Activated gamma-delta T cell treated with anti-CD3 and anti-CD28 coated beads, Interleukin-2, amount 50 U/mL, for 16 hours (primary cell): ENCODE results near the gene PRR30.
"Not testable (repeated sequence)": the region's sequence is repeated elsewhere in the genome, so short reads cannot be mapped to it uniquely, and the experiment has no call there.

Experiments used
- DNase-seq: peaks from one replicate; pipeline ENCODE4 v3.0.0-alpha.2; 2020; ENCODE audit warnings: low read depth

The PRR30 gene

GRCh38 chr2:27139310-27139709, at the start of gene PRR30:
Gene PRR30, minus strand, starts transcription at chr2:27139410. Its CDS starts 1,081 bp downstream, at chr2:27138329.
- DNase-seq, result no peak

- DNase-seq, result no peak
These were observed 47.6 kb upstream of the PRR30 start for GRCh38 chr2:27186613-27187345.

- DNase-seq, result no peak
These were observed 46.3 kb upstream of the PRR30 start for GRCh38 chr2:27185331-27186026.

GRCh38 chr2:27184115-27184514, 44.9 kb upstream of the PRR30 start:
- no peak for DNase-seq

- no peak for DNase-seq
These were observed 43.1 kb upstream of the PRR30 start for GRCh38 chr2:27182346-27182745.

GRCh38 chr2:27179344-27180000, 40.3 kb upstream of the PRR30 start:
- no peak for DNase-seq

GRCh38 chr2:27178469-27178868, 39.3 kb upstream of the PRR30 start:
- no peak for DNase-seq

- no peak for DNase-seq
These were observed 38.5 kb upstream of the PRR30 start for GRCh38 chr2:27177441-27178351.

GRCh38 chr2:27175781-27176180, 36.6 kb upstream of the PRR30 start:
- DNase-seq, result not testable (repeated sequence)

- DNase-seq, result no peak
These were observed 36.1 kb upstream of the PRR30 start for GRCh38 chr2:27175330-27175729.

GRCh38 chr2:27174638-27175037, 35.4 kb upstream of the PRR30 start:
- DNase-seq, result no peak

GRCh38 chr2:27171351-27171848, 32.2 kb upstream of the PRR30 start:
- DNase-seq, result no peak

GRCh38 chr2:27170581-27171337, 31.5 kb upstream of the PRR30 start:
- DNase-seq, result no peak

- DNase-seq, result no peak
These were observed 26.0 kb upstream of the PRR30 start for GRCh38 chr2:27164960-27165763.

- no peak for DNase-seq
These were observed 23.2 kb upstream of the PRR30 start for GRCh38 chr2:27162151-27163121.

GRCh38 chr2:27160191-27160590, 21.0 kb upstream of the PRR30 start:
- DNase-seq, result no peak

- DNase-seq, result no peak
These were observed 20.1 kb upstream of the PRR30 start for GRCh38 chr2:27159271-27159670.

GRCh38 chr2:27158468-27158867, 19.3 kb upstream of the PRR30 start:
- no peak for DNase-seq

GRCh38 chr2:27155069-27155520, 15.9 kb upstream of the PRR30 start:
- no peak for DNase-seq
